ENCODE measurements around the gene WRAP73.

GRCh38 chr1:3697104-3697503 lies 47.2 kb upstream of the WRAP73 start:
- TF ChIP-seq CTCF (IDR thresholded peaks at IDR 0.05; ENCODE audit: poor library complexity) (no peak), EZH2 (IDR thresholded peaks at IDR 0.05; ENCODE audit: borderline replicate concordance) (no peak)
